ENCODE measurements around the gene KLHDC10. TPM values are rescaled to one million over a fixed set of nuclear protein-coding genes. Genes with fewer than 3 reads are reported as not detected.

The KLHDC10 gene
- total RNA-seq, 1 experiment from 2014 or later = 14.4 TPM

DNA sequence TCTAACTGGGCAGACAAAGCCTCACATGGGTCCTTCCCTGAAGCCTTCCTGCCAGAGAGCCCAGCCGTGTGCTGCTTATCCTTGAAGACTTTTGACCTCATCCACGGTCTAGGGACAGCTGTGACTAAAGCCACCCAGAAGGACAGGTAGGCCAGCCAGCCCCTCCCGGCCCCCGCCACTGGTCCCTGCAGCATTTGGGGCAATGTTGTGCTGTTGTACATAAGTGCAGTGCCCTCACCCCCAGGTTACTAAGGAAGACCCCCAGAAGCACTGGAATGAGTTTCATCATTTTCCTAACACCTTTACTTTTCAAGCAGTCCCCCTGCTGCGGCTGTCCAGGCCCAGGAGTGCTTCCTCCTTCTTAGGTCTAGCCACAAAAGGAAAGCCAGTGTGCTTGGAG lies 91.9 kb downstream of the KLHDC10 start (continued):
- TF ChIP-seq, protein P1, sequence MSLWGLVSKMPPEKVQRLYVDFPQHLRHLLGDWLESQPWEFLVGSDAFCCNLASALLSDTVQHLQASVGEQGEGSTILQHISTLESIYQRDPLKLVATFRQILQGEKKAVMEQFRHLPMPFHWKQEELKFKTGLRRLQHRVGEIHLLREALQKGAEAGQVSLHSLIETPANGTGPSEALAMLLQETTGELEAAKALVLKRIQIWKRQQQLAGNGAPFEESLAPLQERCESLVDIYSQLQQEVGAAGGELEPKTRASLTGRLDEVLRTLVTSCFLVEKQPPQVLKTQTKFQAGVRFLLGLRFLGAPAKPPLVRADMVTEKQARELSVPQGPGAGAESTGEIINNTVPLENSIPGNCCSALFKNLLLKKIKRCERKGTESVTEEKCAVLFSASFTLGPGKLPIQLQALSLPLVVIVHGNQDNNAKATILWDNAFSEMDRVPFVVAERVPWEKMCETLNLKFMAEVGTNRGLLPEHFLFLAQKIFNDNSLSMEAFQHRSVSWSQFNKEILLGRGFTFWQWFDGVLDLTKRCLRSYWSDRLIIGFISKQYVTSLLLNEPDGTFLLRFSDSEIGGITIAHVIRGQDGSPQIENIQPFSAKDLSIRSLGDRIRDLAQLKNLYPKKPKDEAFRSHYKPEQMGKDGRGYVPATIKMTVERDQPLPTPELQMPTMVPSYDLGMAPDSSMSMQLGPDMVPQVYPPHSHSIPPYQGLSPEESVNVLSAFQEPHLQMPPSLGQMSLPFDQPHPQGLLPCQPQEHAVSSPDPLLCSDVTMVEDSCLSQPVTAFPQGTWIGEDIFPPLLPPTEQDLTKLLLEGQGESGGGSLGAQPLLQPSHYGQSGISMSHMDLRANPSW (CRISPR knock-in tag; conservative IDR thresholded peaks at IDR 0.05; ENCODE audit: low read depth) = no peak
- TF ChIP-seq CREM (CRISPR knock-in tag; IDR thresholded peaks at IDR 0.05) = no peak
- TF ChIP-seq, protein P2, sequence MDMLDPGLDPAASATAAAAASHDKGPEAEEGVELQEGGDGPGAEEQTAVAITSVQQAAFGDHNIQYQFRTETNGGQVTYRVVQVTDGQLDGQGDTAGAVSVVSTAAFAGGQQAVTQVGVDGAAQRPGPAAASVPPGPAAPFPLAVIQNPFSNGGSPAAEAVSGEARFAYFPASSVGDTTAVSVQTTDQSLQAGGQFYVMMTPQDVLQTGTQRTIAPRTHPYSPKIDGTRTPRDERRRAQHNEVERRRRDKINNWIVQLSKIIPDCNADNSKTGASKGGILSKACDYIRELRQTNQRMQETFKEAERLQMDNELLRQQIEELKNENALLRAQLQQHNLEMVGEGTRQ (CRISPR knock-in tag; IDR thresholded peaks at IDR 0.05) = no peak
- TF ChIP-seq ZNF317 (CRISPR knock-in tag; IDR thresholded peaks at IDR 0.05; ENCODE audit: borderline replicate concordance, low read depth) = no peak
- TF ChIP-seq, protein P3, sequence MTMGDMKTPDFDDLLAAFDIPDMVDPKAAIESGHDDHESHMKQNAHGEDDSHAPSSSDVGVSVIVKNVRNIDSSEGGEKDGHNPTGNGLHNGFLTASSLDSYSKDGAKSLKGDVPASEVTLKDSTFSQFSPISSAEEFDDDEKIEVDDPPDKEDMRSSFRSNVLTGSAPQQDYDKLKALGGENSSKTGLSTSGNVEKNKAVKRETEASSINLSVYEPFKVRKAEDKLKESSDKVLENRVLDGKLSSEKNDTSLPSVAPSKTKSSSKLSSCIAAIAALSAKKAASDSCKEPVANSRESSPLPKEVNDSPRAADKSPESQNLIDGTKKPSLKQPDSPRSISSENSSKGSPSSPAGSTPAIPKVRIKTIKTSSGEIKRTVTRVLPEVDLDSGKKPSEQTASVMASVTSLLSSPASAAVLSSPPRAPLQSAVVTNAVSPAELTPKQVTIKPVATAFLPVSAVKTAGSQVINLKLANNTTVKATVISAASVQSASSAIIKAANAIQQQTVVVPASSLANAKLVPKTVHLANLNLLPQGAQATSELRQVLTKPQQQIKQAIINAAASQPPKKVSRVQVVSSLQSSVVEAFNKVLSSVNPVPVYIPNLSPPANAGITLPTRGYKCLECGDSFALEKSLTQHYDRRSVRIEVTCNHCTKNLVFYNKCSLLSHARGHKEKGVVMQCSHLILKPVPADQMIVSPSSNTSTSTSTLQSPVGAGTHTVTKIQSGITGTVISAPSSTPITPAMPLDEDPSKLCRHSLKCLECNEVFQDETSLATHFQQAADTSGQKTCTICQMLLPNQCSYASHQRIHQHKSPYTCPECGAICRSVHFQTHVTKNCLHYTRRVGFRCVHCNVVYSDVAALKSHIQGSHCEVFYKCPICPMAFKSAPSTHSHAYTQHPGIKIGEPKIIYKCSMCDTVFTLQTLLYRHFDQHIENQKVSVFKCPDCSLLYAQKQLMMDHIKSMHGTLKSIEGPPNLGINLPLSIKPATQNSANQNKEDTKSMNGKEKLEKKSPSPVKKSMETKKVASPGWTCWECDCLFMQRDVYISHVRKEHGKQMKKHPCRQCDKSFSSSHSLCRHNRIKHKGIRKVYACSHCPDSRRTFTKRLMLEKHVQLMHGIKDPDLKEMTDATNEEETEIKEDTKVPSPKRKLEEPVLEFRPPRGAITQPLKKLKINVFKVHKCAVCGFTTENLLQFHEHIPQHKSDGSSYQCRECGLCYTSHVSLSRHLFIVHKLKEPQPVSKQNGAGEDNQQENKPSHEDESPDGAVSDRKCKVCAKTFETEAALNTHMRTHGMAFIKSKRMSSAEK (CRISPR knock-in tag; IDR thresholded peaks at IDR 0.05; ENCODE audit: borderline replicate concordance) = no peak
- TF ChIP-seq PRRX2 (CRISPR knock-in tag; IDR thresholded peaks at IDR 0.05) = no peak
- TF ChIP-seq, protein P4, sequence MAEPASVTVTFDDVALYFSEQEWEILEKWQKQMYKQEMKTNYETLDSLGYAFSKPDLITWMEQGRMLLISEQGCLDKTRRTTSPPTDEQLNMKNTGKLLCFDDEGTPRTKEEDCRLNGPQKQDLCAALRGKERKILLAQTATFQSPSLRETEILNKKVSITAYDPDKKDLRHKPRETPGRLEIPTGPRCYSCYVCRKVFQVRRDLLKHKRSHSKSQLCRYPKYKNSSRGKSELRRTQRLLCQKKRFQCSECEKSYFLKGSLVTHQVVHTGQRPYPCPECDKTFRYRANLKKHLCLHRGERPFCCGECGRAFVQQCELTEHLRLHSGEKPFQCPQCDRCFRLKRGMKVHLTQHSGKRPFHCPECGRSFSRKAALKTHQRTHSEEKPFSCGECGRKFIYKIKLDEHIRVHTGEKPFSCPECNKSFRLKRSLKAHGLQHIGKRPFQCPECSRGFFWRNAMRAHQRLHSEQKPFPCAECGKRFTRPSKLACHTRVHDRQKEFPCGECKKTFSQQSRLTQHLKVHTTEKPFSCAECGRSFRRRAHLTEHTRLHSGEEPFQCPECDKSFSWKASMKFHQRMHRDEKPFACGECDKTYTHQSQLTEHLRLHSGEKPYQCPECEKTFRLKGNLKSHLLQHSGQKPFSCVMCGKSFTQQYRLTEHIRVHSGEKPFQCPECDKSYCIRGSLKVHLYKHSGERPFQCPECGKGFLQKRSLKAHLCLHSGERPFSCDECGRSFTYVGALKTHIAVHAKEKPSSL (CRISPR knock-in tag; conservative IDR thresholded peaks at IDR 0.05) = no peak
- TF ChIP-seq MYBL2 (CRISPR knock-in tag; IDR thresholded peaks at IDR 0.05) = no peak
- TF ChIP-seq, protein P5, sequence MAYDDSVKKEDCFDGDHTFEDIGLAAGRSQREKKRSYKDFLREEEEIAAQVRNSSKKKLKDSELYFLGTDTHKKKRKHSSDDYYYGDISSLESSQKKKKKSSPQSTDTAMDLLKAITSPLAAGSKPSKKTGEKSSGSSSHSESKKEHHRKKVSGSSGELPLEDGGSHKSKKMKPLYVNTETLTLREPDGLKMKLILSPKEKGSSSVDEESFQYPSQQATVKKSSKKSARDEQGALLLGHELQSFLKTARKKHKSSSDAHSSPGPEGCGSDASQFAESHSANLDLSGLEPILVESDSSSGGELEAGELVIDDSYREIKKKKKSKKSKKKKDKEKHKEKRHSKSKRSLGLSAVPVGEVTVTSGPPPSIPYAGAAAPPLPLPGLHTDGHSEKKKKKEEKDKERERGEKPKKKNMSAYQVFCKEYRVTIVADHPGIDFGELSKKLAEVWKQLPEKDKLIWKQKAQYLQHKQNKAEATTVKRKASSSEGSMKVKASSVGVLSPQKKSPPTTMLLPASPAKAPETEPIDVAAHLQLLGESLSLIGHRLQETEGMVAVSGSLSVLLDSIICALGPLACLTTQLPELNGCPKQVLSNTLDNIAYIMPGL (CRISPR knock-in tag; IDR thresholded peaks at IDR 0.05) = no peak
- no peak for TF ChIP-seq ZNF396 (CRISPR knock-in tag; IDR thresholded peaks at IDR 0.05; ENCODE audit: borderline replicate concordance)
- no peak for TF ChIP-seq ZNF121 (CRISPR knock-in tag; IDR thresholded peaks at IDR 0.05)

DNA sequence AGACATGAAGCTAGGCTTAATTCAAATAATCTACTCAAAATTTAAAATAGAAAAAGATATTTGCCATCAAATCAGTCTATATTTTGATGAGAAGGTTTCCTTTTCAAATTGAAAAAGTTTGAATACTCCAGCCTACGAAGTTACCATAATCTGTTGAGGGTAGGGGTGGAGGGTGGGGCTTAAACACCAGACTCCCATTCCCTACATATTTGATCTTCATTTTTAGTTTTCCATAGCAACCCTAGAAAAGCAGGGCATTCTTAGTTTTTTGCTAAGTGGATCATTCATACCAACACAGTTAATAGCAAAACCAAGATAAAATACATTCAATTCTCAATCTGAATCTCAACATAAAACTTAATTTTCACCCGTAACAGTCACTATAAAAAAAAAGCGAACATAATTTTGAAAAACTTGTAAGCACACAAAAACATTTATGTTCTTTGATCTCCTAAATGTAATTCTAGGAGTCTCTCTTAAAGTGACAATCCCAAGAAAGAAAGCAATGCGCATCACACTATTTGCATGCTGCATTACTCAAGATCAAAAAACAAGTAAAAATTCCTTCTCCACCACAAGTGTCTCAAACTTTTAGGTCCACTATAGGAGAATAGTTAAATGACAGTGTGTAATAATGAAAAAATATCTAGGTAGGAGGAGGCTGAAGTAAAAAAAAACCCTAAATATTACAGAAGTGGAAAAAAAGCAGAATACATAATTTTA lies 104.1 kb downstream of the KLHDC10 start:
- TF ChIP-seq TEAD4 (CRISPR knock-in tag; IDR thresholded peaks at IDR 0.05) (no peak), ZNF671 (CRISPR knock-in tag; IDR thresholded peaks at IDR 0.05) (no peak)
- TF ChIP-seq, protein P6, sequence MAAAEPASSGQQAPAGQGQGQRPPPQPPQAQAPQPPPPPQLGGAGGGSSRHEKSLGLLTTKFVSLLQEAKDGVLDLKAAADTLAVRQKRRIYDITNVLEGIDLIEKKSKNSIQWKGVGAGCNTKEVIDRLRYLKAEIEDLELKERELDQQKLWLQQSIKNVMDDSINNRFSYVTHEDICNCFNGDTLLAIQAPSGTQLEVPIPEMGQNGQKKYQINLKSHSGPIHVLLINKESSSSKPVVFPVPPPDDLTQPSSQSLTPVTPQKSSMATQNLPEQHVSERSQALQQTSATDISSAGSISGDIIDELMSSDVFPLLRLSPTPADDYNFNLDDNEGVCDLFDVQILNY (CRISPR knock-in tag; IDR thresholded peaks at IDR 0.05) = no peak
- Mint-ChIP-seq H3K9me3 (no peaks in the 10 kb centered on the region), H3K4me1 (no peaks in the 10 kb centered on the region), H3K4me3 (no peak overlapping the region), H3K27me3 (ENCODE audit: low read depth) (no peaks in the 10 kb centered on the region), H3K27ac (no peak overlapping the region), H3K36me3 (peaks cover 44% of the 10 kb centered on the region)
- DNase-seq (ENCODE audit: low spot score) (no peak), ATAC-seq (no peak)
- ChIA-PET CTCF (no interaction called here), POLR2A (no interaction called here)

Data from WTC11 (cell line).